ENCODE results near the gene DPF3.

DNA sequence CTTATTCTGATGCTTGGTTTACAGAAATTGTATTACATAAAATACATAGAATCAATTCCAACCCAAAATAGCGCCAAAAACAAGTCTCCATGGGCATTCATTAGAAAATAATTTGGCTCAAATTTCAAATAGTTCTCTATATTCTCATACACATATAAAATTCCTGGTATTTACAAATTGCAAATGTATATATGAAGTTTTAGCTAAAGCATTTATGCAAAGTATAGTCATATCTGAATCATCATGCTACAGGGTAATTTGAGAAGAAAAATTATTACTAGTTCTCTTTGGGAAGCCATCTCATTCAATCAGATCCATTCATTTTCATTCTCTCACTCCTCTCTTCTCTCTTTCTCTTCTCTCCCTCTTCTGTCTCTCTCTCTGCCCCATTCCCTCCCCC lies 257.8 kb downstream of the DPF3 start:
- no peak for TF ChIP-seq CTCF (IDR thresholded peaks at IDR 0.05; ENCODE audit: low read length)
- no peak for TF ChIP-seq EZH2 (optimal IDR thresholded peaks at IDR 0.05; ENCODE audit: low read depth, low read length)
